ENCODE measurements around the gene FAM13A.
"Not testable (repeated sequence)": the region's sequence is repeated elsewhere in the genome, so short reads cannot be mapped to it uniquely, and the experiment has no call there.

FAM13A gene

DNA sequence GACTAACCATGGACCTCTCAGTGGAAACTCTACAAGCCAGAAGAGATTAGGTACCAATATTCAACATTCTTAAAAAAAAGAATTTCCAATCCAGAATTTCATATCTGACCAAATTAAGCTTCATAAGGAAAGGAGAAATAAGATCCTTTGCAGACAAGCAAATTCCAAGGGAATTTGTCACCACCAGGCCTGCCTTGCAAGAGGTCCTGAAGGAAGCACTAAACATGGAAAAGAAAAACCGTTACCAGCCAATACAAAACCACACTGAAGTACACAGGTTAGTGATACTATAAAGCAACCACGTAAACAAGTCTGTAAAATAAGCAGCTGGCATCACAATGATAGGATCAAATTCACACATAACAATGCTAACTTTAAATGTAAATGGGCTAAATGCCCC lies 156.6 kb downstream of the FAM13A start:
- DNase-seq (ENCODE audit: low read depth in 3 of 3) = no peak

DNA sequence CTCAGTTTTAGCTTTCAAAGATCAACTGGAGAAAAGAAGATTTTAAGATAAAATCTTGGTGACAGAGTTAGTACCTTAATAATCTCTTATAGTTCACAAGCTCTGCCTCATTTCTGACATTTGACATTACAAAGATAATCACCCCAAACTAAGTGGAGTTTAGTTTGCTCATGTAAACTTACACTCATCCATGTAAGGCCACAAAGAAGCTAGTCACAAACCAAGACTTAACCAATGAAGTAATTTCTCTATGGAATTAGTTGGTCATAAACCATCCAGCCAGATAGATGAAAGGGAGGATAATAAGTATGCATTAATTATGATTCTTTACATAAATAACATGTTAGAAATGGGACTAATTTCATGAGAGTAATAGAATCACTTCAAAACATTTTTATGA lies 159.2 kb downstream of the FAM13A start:
- DNase-seq (ENCODE audit: low read depth in 3 of 3) = no peak

DNA sequence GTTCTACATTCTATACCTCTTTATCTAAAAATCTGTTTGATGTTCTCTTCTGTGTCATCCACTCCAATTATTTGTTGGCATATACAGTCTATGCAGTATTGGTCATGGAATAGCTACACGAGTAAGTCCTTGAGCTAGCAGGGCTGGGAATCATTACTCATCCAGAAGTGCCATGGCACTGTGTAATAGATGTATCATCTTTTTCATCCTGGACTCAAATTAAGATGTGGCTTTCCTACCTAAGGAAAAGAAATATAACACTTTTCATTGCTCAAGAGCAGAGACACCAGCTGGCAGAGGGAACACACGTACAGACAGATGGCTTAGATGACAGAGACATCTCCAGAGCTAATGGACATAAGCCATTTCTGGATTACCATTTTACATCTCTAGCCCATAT lies 159.8 kb downstream of the FAM13A start:
- no peak for DNase-seq (ENCODE audit: low read depth in 3 of 3)

DNA sequence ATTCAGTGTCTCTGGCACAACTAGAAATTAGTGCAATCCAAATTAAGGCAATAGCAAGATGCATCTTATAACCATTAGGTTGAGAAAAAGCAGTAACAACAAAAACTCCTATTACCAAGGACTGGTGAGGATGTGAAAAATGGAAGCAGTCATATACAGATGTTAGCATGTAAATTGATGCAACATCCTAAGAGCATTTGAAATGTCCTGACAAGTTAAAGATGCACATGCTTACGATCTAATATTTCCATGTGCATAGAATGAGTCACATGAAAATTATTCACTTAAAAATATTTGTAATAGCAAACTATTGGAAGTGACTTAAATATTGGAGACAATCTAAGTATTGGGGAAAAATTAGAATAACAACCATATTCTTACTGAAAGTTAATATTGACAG lies 163.0 kb downstream of the FAM13A start:
- no peak for DNase-seq (ENCODE audit: low read depth in 3 of 3)

DNA sequence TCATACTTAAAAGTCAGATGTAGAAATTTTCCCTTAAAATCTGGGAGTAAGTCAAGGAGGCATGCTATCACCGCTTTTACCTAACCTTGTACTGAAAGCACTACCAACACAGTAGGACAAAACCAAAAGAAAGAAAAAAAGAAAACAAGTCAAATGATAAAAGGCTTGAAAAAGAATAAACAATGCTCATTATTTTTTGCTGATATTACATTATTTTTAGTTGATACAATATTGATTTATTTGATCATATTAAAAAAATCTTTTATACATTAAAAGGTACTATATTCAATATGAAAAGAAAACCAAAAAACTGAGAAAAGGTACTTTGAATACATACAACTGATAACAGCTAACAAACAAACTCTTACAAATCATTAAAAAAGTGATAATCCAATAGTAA lies 164.3 kb downstream of the FAM13A start:
- no peak for DNase-seq (ENCODE audit: low read depth in 3 of 3)

DNA sequence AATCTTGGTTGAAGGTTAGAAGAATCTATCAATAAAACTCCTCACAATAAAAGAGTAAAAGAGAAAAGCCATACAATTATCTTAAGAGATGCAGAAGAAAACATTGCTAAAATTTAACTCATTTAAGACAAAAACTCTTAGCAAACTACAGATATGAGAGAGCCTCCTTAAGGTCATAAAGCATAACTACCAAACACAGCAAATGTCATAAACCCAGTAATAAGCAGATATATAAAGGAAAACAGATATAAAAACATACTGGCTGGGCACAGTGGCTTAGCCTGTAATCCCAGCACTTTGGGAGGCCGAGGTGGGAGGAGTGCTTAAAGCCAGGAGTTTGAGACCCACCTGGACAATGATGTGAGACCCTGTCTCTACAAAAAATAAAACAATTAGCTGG lies 165.3 kb downstream of the FAM13A start:
- no peak for DNase-seq (ENCODE audit: low read depth in 3 of 3)

DNA sequence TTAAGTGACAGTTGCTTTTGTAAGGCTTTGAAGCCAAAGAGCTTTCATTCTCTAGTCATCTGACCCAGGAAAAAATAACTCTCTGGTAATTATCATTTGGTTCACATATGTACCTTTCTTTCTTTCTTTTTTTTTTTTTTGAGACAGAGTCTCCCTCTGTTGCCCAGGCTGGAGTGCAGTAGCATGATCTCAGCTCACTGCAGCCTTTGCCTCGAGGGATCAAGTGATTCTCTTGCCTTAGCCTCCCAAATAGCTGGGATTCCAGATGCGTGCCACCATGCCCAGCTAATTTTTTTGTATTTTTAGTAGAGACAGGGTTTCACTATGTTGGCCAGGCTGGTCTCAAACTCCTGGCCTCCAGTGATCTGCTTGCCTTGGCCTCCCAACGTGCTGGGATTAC lies 169.6 kb downstream of the FAM13A start:
- not testable (repeated sequence) for DNase-seq (ENCODE audit: low read depth in 3 of 3)

DNA sequence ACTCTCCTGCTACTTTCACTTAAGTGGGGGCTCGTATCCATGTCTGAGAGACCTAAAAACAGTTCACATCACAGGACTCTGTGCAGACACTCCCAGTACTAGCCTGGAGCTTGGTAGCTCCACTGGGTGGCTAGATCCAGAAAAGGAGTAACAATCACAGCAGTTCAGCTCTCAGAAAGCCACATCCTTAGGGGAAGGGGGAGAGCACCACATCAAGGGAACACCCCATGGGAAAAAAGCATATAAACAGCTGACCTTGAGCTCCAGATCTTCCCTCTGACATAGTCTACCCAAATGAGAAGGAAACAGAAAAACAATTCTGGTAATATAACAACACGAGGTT lies 175.8 kb downstream of the FAM13A start:
- DNase-seq (ENCODE audit: low read depth in 3 of 3) = no peak

DNA sequence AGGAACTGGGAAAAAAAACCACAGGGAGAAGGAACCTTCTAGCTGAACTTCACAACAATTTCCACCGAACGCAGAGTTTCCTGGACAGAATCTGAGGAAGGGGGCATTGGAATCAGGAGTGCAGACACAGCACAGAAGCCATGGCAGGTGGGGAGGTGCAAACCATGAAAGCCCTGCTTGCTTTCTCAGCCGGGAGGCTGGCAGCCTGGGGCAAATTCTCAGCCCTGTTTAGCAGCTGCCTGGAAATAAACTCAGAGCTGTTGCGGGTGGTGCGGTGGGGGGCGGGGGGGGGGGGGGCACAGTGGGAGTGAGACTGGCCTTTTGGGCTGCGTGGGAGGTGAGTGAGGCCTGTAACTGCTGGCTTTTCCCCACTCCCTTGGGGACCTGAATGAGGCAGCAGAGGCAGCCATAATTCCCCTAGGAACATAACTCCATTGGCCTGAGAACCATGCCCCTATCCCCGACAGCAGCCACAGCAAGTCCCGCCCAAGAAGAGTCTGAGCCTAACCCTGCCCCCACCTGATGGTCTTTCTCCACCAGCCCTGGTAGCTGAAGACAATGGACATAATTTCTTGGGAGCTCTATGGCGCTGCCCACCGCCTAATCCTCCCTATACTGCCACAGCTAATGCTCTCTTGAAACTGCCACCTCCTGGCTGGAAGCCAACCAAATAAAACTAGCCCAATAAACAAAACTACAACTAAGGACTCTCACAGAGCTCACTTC lies 176.3 kb downstream of the FAM13A start:
- DNase-seq (ENCODE audit: low read depth in 3 of 3) = no peak

DNA sequence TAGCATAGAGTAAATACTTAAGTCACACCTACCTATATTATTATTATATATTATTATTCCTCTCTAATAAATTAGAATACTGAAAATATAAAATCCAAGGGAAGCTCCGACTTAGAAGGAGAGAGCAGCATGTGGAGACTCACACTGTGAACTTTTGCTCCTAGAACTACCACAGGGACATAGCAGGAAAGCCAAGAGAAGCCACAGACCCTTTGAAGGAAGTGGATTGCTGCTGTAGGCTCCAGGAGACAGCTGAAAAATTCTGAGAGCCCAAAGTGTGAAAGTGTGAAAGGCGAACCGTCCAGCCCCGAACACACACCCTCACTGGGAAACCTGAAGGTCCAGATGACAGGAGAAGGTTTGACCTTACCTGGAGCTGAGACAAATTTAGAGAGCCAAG lies 177.0 kb downstream of the FAM13A start:
- DNase-seq (ENCODE audit: low read depth in 3 of 3) = no peak

DNA sequence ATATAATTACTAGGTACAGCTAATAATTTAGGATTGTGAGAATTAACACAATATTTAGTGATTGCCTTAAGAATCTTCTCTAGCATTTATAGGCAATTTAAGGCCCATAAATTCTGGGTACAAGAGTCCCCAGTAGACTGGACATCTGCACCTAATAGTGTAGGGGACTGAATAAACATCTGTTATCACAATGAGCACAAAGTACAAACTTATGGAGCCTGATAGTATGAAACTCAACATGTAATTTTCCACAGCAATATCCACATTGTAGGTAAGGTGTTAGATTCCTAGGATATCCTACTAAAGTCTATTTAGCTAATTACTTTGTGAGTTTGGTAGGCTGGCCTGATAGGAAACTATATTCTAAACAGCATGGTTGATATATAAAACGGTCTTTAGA lies 178.3 kb downstream of the FAM13A start:
- DNase-seq (ENCODE audit: low read depth in 3 of 3) = no peak

DNA sequence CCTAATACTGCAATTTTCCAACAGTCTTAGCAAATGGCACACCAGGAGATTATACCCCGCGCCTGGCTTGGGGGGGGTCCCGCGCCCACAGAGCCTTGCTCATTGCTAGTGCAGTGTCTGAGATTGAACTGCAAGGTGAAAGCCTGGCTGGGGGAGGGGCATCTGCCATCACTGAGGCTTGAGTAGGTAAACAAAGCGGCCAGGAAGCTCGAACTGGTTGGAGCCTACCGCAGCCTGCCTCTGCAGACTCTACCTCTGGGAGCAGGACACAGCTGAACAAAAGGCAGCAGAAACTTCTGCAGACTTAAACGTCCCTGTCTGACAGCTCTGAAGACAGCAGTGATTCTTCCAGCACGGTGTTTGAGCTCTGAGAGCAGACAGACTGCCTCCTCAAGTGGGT lies 186.6 kb downstream of the FAM13A start:
- DNase-seq (ENCODE audit: low read depth in 3 of 3) = no peak

DNA sequence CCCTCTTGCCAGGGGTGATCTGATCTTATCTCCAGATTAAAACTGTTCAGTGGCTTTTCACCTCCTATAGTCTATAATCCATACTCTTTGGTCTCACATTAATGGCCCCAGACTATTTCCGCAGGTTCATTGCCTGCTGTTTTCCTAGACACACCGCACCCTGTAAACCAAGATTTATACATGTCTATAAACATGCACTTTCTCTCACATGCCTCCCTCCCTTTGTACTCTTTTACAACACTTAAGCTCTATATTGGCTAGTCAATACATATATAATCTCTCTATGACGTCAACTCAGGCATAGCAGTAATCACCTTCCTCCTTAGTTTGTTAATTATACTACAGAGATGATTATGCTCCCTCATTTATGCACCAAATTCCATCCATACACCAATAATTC lies 188.5 kb downstream of the FAM13A start:
- DNase-seq (ENCODE audit: low read depth in 3 of 3) = no peak

DNA sequence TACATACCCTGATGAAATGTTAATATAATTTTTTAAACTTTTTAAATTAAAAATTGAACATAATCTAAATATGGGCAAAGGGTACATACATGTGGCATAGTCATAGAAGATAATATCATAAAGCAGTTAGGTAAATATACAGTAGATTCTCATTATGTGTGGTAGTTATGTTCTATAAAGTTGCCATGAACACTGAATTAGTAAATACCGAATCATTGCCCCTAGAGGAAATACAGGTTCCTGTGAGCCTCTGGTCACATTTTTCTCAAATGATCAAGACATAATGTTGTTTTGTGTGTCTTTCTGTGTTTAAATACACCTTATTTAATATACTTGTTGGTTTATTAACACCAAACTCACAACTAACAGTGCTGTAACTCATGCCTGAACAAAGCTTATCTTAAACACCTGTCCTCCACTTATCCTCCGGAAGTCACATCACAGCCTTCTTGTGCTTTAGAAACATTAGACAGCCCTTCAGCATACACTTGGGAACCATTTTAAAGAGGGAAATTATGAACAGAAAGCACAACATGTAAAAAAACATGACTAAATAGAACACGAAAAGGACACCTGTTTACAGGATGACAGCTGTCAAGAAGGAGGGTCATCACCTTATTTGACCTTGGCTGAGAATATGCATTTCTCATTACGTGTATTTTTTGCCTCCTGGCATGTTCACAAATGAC lies 190.0 kb downstream of the FAM13A start:
- no peak for DNase-seq (ENCODE audit: low read depth in 3 of 3)

DNA sequence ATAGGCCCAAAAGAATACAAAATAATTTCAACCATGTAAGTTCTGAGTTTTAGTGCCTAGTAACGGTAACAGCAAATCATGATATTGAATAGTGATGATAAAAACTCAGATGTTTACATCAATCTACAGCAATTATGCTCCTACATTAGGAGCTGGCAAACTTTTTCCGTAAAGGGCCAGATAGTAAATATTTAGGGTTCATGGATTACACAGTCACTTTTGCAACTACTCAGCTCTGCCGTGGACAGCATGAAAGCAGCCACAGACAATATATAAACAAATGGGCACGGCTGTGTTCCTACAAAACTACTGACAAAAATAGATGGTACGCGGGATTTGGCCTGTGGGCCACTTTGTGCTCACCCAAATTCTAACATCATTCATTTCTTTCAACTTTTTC lies 191.5 kb downstream of the FAM13A start:
- DNase-seq (ENCODE audit: low read depth in 3 of 3) = no peak

DNA sequence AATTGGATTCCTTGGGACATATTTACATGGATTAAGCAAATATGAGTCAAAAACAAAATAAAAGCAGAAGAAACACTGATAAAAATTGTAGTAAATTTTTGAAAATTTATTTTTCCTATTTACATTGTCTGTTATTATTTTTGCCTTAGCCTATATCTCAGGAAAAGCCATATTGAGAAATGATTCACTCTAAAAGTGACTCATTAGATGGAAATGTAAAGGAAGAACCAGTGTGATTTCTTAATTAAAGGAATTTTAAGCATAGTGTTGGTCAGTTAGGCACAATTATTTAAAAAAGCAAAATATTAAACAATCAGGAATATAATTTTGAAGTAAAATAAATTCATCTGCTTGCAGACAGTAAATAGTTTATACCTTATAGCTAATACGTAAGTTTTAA lies 191.9 kb downstream of the FAM13A start:
- DNase-seq (ENCODE audit: low read depth in 3 of 3) = no peak

DNA sequence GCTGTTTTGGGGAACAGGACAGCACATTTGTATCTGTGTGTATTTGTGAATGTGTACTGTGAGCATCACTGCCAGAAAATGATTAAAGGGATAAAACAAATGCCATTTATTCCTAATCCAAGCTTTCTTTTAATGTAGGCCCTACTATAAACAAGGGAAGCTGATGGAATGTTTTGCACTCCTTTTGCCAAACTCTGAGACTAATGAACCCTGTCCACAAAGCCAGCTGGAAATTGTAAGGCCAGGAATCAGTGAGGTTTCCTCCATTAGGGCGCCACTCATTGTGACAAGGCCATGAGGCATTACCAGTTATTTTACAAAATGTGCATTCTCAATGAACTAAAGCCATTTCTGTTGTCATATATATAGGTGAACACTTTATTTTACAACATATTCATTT lies 196.4 kb downstream of the FAM13A start:
- DNase-seq (ENCODE audit: low read depth in 3 of 3) = no peak

DNA sequence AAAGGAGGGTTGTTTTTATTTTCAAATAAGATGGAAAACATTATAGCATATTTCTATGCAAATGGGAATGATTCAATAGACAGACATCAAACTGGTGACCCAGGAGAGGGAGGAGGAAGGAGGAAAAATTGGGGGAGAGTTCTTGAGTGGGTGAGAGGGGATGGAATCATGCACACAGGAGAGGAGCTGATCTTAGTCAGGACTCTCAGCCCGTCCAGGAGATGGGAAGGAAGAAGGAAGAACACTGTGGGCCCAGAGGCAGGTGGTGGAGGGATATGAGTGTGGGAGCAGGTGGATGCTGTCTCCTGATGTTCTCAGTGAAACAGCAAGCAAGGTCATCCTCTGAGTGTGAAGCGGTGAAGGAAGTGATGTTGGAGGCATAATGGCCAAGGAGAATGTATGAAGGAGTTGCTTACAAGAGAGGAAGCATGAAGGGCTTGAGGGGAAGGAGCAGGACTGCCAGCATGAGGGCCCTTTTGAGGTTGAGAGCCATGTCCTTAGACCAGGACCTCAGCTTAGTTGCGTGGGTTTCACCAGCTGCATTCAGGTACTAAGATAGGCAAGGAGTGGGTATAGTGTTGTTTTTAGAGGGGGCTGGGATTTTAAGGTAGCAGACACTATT lies 197.7 kb downstream of the FAM13A start:
- no peak for DNase-seq (ENCODE audit: low read depth in 3 of 3)

DNA sequence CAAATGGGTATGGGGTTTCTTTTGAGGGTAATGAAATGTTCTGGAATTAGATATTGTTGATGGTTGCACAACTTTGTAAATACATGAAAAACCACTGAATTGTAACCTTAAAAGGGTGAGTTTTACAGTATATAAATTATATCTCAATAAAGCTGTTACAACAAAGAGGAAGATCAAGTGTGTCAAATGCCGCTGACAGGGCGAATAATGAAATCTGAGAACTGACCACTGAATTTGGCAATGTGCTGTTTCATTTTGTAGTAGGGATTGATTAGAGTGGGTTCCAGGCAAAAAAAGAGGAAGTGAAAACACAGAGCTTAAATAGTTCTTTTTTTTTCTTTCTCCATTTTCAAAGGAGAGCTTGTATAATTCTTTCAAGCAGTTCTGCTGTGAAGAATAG lies 198.2 kb downstream of the FAM13A start:
- DNase-seq (ENCODE audit: low read depth in 3 of 3) = no peak

DNA sequence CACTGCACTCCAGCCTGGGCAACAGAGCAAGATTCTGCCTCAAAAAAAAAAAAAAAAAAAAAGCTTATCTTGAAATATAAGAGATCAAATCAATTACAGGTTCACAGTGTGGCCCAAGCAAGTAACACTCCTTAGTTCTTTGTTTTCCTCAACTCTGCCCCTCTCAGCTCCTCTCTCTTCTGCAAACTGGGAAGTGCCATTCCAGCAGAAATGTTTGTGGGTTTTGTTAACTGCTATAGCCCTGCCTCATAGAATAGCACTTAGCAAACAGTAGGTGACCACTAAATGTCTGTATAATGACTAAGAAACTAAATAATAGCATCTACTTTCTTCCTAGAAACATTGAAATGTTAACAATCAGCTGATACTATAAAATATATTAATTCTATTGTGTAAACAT lies 199.4 kb downstream of the FAM13A start:
- DNase-seq (ENCODE audit: low read depth in 3 of 3) = no peak

DNA sequence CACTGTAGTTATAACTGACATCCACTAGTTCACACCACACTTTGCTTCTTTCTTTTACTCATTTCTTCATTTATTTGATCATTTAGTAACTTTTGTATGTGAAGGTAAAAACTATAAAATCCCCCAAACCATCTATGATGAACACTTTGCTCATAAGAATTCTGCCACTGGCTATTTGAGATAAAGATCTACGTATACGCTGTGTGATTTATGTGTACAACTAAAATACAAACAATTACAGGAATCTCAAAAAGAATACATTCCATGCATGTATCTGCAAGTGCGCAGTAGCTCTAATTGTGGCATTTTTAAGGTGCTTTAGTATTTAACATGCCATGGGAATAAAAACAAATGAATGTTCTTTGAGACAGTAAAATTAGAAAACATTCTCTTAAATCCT lies 202.5 kb downstream of the FAM13A start:
- DNase-seq (ENCODE audit: low read depth in 3 of 3) = no peak

DNA sequence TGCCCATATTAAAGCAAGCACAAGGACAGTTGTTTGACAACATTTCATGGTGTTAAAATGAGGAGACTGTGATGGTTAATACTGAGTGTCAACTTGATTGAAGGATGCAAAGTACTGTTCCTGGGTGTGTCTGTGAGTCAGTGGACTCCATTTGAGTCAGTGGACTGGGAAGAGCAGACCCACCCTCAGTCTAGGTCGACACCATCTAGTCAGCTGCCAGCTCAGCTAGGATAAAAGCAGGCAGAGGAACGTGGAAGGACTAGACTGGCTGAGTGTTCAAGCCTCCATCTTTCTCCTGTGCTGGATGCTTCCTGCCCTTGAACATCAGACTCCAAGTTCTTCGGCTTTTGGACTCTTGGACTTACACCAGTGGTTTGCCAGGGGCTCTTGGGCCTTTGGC lies 203.4 kb downstream of the FAM13A start:
- not testable (repeated sequence) for DNase-seq (ENCODE audit: low read depth in 3 of 3)

DNA sequence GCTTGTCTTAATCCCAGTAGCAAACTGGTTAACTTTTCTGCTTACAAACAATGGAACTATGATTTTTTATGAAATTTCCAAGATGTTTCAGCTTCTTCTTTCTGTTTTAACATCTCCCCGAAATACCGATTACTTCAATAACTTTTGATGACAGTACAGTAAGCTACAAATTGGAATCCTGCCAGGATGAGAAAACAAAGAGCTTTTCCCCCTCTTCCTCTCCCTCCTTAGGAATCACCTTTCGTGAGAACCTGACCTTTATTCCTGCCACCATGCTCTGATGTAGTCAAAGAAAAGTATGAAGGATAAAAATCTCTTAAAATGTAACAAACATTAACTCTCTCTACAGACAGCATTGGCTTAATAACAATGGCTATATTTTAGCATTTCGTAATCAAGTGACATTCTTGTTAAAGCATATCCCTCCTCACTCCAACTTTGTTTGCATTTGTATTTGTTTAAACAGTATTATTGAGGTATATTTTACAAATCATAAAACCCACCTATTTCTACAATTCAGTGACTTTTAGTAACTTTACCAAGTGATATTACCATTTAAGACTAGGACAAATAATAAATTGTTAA lies 210.7 kb downstream of the FAM13A start:
- no peak for DNase-seq (ENCODE audit: low read depth in 3 of 3)

All from stimulated activated CD4-positive, alpha-beta T cell treated with anti-CD3 and anti-CD28 coated beads, TNF-alpha, amount 100 ng/mL, for 4 hours (primary cell).